Measurements from ENCODE around the gene ATPAF2. TPM values are rescaled to one million over a fixed set of nuclear protein-coding genes. Genes with fewer than 3 reads are reported as not detected.

The ATPAF2 gene
- total RNA-seq, result 20.6 and 27.1 TPM in 2 replicates

- peak; percentile 75 for DNase-seq (ENCODE audit: extremely low read depth, low read depth, low spot score)
Measured at GRCh38 chr17:18038861-18039534, at the start of gene ATPAF2, which contains the start of gene GID4. Gene ATPAF2 (minus strand): TSS chr17:18039168. CDS start chr17:18039013, 155 bp downstream. Gene GID4 (plus strand): TSS chr17:18039408. CDS start chr17:18039465, 57 bp downstream.

DNA sequence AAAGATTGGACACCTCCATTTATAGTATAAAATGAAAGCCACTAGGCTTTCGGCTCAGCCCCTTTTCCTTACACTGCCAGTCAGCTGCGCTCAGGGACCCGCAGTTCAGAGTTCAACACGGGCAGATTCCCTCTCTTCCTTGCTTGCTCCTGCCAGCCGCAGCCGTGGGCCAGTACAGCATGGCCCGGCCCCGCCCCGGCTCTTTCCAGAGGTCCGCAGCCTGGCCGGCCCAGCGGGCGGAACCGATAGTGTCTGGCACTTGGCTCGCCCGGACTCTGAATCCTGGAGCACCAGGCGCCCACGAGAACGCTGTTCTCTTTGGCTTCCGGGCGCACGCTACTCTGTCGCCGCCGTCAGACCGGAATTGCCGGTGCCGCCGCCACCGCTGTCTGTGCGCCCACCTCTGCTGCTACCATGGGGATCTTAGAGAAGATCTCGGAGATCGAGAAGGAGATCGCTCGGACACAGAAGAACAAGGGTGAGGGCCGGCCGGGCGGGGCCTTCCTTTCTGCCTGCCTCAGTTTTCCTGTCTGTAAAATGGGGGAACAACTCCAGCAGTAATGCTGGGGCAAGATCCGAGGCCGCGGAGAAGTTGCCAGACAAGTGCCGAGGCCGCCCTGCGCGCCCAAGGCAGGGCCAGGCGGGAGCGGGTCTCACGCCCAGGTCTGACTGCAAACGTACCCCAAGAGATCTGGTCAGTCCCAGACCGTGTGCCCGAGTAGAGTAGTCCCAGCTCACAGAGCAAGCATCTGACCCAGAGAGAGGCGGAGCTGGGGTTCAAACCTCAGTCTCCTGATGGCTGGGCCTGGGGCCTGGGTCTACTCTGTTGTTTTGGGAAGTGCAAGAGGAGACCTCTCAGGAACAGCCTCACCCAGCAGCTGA lies 48.9 kb upstream of the ATPAF2 start, which contains the start of gene DRG2:
Gene DRG2 (plus strand): TSS at position 339 of the 882 bp plus-strand sequence. CDS start 76 bp downstream, at position 415.
- peak; percentile 57 for DNase-seq (ENCODE audit: extremely low read depth, low read depth, low spot score)

DNA sequence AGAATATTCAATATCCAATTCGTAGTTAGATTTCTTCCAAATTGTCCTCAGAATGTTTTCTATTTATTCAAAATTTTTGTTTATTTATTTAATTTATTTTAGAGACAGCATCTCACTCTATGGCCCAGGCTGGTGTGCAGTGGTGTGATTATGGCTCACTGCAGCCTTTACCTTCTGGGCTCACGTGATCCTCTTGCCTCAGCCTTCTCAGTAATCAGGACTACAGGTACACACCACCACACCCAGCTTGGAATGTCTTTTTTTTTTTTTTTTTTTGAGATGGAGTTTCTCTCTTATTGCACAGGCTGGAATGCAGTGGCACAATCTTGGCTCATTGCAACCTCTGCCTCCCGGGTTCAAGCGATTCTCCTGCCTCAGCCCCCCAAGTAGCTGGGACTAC lies 45.3 kb upstream of the ATPAF2 start:
- no peak for DNase-seq (ENCODE audit: extremely low read depth, low read depth, low spot score)

GRCh38 chr17:18079543-18079942 lies 40.6 kb upstream of the ATPAF2 start:
- no peak for DNase-seq (ENCODE audit: extremely low read depth, low read depth, low spot score)

DNA sequence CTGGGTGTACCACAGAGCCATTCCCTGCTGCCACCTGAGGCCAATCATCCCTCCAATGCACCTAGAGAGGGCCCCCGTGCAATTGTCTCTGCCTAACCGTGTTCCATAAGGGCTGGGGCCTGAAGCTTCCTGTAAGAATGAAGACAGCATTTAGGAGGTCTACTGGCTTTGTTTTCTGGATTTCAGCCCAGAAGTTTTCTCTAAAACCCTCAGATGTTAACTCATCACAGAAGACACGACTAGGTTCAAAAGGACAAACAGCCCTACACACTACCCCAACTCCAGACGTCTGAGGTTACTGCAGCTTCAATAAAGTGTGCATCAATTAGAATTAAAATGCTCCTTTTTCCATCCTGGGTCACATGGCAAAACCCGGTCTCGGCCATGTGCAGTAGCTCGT lies 38.0 kb upstream of the ATPAF2 start:
- DNase-seq (ENCODE audit: extremely low read depth, low read depth, low spot score), result no peak

- no peak for DNase-seq (ENCODE audit: extremely low read depth, low read depth, low spot score)
Measured at GRCh38 chr17:18074566-18075272, 35.8 kb upstream of the ATPAF2 start.

DNA sequence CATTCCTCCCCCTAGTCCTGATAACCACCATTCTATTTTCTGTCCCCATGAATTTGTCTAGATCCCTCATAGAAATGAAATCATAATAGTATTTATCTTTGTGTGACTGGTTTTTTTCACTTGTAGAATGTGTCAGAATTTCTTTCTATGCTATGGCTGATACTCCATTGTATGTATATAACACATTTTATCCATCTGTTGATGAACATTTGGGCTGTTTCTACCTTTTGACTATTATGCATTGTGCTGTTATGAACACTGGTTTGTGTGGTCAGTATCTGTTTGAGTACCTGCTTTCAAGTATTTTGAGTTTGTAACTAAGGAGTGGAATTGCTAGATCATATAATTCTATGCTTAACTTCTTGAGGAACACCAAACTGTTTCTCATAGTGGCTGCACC lies 32.8 kb upstream of the ATPAF2 start:
- DNase-seq (ENCODE audit: extremely low read depth, low read depth, low spot score), result no peak

- no peak for DNase-seq (ENCODE audit: extremely low read depth, low read depth, low spot score)
Measured at GRCh38 chr17:18070861-18071340, 31.9 kb upstream of the ATPAF2 start.

DNA sequence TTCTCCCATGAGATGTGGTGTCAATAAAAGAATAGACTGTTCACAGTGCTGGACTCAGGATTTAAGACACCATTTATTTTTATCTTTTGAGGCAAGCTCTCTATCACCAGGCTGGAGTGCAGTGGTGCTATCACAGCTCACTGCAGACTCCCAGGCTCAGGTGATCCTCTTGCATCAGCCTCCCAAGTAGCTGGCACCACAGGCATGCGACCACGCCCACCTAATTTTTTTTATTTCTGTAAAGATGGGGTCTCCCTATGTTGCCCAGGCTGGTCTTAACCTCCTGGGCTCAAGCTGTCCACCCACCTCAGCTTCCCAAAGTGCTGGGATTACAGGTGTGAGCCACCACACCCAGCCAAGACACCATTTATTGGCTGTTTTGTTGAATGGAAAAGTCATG lies 30.1 kb upstream of the ATPAF2 start:
- no peak for DNase-seq (ENCODE audit: extremely low read depth, low read depth, low spot score)

- DNase-seq (ENCODE audit: extremely low read depth, low read depth, low spot score), result no peak
Measured at GRCh38 chr17:18066866-18067265, 27.9 kb upstream of the ATPAF2 start.

DNA sequence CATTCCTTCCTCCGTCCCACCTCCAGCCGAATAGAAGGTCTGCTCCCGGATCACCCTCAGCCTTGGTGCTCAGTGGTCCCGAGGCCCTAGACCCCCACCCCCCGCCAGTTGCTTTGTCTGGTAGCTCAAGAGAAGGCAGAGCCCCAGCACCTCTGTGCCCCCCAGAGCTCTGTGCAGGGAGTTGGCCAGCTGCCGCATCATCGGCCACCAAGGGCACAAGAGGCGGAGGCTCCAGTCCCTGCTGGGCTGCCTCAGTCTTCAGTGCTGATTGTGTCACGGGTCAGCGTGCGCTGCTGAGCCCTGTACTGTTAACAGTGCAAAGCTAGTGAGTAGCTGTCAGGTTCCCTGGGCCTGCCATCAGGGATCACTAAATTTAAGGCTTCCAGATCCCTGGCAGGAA lies 26.6 kb upstream of the ATPAF2 start:
- DNase-seq (ENCODE audit: extremely low read depth, low read depth, low spot score), result no peak

- no peak for DNase-seq (ENCODE audit: extremely low read depth, low read depth, low spot score)
Measured at GRCh38 chr17:18064053-18064452, 25.1 kb upstream of the ATPAF2 start.

DNA sequence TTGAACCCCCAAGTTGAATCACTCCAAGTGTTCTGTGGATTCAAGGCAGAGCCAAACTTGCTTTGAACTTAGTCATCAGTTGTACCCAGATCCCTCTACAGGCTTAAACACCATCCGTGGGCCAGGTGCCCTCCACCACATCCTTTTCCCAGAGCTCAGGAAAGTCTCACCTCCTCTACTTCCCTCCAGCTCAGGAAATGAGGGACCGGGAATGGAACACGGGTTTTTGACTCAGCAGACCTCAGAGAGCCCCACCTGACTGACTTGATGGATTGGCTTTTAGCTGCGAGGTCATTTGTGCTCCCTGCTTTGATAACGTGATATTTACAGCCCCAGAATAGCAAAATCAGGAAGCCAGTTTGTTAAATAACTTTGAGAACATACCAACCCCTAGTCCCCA lies 20.3 kb upstream of the ATPAF2 start:
- DNase-seq (ENCODE audit: extremely low read depth, low read depth, low spot score), result no peak

GRCh38 chr17:18056214-18056613 lies 17.2 kb upstream of the ATPAF2 start:
- no peak for DNase-seq (ENCODE audit: extremely low read depth, low read depth, low spot score)

GRCh38 chr17:18055597-18055996 lies 16.6 kb upstream of the ATPAF2 start:
- DNase-seq (ENCODE audit: extremely low read depth, low read depth, low spot score), result no peak

- DNase-seq (ENCODE audit: extremely low read depth, low read depth, low spot score), result no peak
Measured at GRCh38 chr17:18045691-18046350, 6.9 kb upstream of the ATPAF2 start.

- DNase-seq (ENCODE audit: extremely low read depth, low read depth, low spot score), result no peak
Measured at GRCh38 chr17:18044609-18045008, 5.6 kb upstream of the ATPAF2 start.

DNA sequence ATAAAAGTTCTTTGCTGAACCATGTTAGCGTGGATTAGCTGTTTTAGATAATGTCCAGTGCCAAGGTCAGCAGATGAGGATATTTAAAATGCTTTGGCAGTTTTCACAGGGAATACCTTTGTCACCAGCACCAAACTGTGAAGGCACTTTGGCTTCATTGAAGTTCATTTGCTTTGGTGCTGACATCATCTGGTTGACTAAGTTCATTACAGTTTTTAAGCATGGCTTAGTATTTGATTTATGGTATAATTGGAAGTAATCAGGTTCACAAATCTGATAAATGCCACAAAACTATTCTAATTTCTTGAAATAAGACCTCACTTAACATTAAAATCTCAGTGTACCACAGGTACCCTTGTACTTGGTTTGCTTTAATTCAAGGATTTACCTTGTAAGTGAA lies 4.5 kb upstream of the ATPAF2 start:
- no peak for DNase-seq (ENCODE audit: extremely low read depth, low read depth, low spot score)

GRCh38 chr17:18042983-18043382 lies 4.0 kb upstream of the ATPAF2 start:
- DNase-seq (ENCODE audit: extremely low read depth, low read depth, low spot score), result no peak

DNA sequence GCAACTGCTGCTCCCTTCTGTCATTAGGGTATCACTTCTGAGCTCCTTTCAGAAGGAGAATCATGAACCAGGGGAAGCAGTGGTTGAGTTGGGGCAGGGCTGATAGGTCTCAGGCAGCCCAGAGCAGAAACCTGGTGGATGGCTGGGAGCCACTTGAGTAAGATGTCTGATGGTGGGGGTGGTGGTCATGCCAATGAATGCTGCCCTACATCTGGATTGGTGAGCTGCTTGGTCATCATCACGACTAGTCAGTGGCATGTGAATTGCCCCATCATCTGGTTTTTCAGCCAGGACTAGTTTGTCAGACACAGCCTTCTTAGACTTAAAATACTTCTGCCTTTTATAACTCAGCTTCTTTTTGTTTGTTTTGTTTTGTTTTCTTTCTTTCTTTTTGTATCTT lies 2.8 kb upstream of the ATPAF2 start:
- DNase-seq (ENCODE audit: extremely low read depth, low read depth, low spot score), result no peak

All from glomerular endothelial cell (primary cell).